ENCODE data around the gene GABBR2. TPM values are rescaled to one million over a fixed set of nuclear protein-coding genes. Genes with fewer than 3 reads are reported as not detected.

Gene GABBR2
- under 1 TPM in 2 of 4 donors, not detected in 2; under 0.01 to 0.62 TPM for total RNA-seq

DNA sequence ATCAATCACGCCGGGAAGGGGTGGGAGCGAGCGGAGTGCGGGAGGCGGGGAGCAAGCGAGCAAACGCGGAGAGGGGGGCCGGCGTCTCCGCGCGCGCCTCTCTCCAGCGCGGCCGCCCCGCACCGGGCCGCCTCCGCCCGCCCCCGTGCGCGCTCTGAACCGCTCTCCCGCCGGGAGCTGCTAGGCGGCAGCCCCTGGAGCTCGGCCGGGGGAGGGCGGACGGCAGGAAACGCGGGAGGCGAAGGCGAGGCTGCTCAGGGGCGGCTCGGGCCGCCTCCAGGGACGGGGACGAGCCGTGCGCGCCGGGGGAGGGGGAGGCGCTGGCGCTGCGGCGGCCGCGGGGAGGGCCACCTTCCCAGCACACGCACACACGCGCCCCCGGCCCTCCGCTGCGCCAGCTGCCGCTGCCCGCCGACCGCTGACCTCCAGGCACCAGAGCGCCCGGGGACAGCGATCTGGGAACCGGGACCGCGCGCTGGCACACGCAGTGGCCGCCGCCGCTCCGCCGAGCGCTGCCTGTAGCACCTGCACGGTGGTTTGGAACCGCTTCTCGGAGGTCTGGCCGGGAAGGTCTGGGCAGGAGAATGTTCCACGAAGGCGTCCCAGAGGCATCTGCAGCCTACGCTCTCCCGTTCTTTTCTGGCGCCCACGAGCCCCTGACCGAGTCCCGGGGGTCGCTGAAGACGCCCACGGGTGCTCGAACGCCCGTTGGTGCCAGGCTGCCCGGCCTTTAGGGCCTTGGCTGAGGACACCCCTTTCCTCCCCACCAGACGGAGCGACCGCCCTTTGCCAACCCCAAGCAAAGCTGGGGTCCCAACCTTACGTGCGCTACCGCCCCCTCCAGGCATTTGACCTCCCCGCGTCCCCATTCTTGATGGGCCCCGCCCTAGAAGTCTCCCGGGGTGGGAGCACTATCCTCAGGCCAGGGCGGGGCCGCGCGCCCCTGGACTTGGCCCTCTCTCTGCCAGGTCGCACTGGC is at the start of gene GABBR2:
TSS of gene GABBR2 (minus strand) at position 3 of the 979 bp plus-strand sequence. CDS start 198 bp downstream, outside the sequence.
- Histone ChIP-seq H3K36me3 (no peaks in the 10 kb centered on the region), H3K9me3 (no peaks in the 10 kb centered on the region), H3K4me3 (no peak within 1 kb of the TSS), H3K27me3 (peaks cover 0 to 11% of the 10 kb centered on the region in 2 donors), H3K27ac (no peak within 1 kb of the TSS), H3K4me1 (peaks cover 0 to 12% of the 10 kb centered on the region in 2 donors)
- intact Hi-C loops (cut with DNase I; ENCODE audit: low total_unique reads) = no loop called here
- DNase-seq = no peak
- TF ChIP-seq POLR2A (IDR thresholded peaks at IDR 0.05) (no peak), CTCF (IDR thresholded peaks at IDR 0.05) (no peak)

DNA sequence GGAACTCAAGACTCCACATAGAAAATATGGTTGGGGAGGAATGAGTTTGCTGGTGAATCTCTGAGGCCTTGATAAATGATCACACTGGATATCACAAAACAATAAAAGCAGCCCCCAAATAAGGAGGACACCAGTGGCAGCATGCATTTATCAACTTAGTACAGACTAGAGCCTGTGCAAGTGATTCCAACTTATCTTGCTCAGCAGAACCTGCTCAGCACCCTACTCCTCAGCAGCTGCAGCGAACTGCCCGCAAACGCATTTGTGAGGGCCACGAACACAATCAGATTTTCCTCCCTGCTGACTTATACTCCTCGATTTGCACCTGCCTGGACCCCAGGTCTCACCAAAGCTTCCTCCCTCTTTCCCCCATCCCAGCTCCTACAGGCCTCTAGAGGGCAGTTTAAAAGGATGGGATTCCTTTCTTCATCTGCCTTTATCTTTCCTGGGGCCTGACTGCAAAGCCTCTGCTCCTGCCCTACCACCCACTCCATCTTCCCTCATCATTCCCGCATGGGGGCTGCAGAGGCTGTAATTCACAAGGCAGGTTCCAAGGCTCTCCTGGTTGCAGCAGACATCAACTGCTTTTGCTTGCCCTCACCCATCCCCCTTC is 46.4 kb upstream of the GABBR2 start:
- H3K4me3 ChIP-seq = no peak overlapping the region
- H3K27ac ChIP-seq = no peak overlapping the region
- no peaks in the 10 kb centered on the region for H3K27me3 ChIP-seq
- H3K4me1 ChIP-seq = no peaks in the 10 kb centered on the region
- DNase-seq = no peak
- intact Hi-C loops (cut with DNase I; ENCODE audit: low total_unique reads) = no loop called here
- H3K36me3 ChIP-seq = no peaks in the 10 kb centered on the region
- TF ChIP-seq POLR2A (IDR thresholded peaks at IDR 0.05) (no peak), CTCF (IDR thresholded peaks at IDR 0.05) (no peak)
- no peaks in the 10 kb centered on the region for H3K9me3 ChIP-seq

DNA sequence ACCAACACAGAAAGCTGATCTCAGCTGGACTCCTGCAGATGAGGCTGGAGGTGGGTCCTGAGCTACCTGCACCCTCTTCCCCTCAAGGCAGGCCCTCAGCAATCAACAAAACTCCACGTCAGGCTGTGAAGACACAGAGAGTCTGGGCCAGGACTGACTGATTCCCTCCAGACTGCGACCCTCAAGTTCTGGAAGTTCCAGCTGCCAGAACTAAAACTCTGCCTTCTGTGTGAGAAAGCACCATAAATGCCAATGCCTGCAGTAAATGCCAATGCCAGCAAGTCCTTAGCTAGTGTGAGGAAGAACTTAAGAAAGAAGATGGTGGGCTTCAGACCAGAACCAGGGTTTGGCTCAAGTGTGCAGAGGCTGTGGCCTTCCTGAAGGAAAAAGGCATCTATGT is 42.5 kb upstream of the GABBR2 start:
- Histone ChIP-seq H3K4me1 (no peaks in the 10 kb centered on the region), H3K4me3 (no peak overlapping the region), H3K27ac (no peak overlapping the region), H3K9me3 (no peaks in the 10 kb centered on the region), H3K27me3 (no peaks in the 10 kb centered on the region), H3K36me3 (no peaks in the 10 kb centered on the region)
- intact Hi-C loops (cut with DNase I; ENCODE audit: low total_unique reads) = no loop called here
- no peak for DNase-seq
- no peak for TF ChIP-seq CTCF (IDR thresholded peaks at IDR 0.05)
- no peak for TF ChIP-seq POLR2A (IDR thresholded peaks at IDR 0.05)

- TF ChIP-seq CTCF (IDR thresholded peaks at IDR 0.05) (no peak), POLR2A (IDR thresholded peaks at IDR 0.05) (no peak)
- no peaks in the 10 kb centered on the region for H3K27me3 ChIP-seq
- no peaks in the 10 kb centered on the region for H3K36me3 ChIP-seq
- intact Hi-C loops (cut with DNase I; ENCODE audit: low total_unique reads) = no loop called here
- H3K4me1 ChIP-seq = no peaks in the 10 kb centered on the region
- no peak overlapping the region for H3K4me3 ChIP-seq
- DNase-seq = no peak
- H3K27ac ChIP-seq = no peak overlapping the region
- H3K9me3 ChIP-seq = no peaks in the 10 kb centered on the region
Measured at GRCh38 chr9:98750364-98751060, 41.8 kb upstream of the GABBR2 start.

Measured in uterus (tissue), 4 donors.